ENCODE results near the gene PLPP7. TPM values are rescaled to one million over a fixed set of nuclear protein-coding genes. Genes with fewer than 3 reads are reported as not detected.

The PLPP7 gene
- total RNA-seq, 1 donor from 2014 or later = 5.5 TPM

DNA sequence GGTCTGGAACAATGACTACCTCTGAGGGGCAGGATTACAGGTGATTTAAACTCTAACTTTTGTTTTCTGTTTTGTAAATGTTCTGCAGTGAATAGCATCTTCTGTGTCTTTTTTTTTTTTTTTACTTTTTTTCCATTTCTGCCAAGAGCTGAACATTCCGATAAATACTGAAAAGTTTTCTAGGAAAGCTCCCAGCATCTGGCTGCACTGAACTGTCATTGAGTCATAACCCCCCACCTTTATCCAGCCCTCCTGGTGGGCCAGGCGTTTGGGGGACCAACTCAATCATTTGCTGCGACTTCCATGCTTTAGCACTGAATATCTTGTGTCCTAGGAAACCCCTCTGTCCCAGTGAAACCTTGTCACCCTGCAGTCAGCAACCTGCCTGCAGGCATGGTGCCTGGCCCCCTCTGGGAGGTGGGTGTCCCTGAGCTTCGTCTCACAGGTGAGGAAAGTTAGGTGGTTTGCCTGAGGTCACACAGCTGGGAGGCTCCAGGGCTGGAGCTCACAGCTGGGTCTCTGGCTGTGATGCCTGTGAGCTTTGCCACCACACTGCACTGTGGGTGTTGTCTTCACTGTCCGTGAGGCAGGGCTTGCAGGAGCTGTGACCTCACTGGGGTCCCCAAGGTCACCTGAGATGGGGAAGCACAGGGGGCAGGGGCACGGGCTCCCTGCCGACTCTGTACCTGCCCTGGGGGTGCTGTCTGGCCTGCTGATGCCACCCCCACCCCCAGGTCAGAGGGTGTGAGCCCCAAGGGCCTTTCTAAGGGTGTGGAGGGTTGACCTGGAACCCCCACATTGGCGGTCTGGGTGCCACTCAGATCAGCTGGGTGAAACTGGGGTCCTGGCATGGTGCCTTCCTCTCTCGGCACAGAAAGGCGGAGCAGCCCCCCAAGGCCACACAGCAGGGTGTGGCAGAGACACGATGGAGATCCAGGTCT, 14.1 kb downstream of the PLPP7 start:
- no peak for DNase-seq

DNA sequence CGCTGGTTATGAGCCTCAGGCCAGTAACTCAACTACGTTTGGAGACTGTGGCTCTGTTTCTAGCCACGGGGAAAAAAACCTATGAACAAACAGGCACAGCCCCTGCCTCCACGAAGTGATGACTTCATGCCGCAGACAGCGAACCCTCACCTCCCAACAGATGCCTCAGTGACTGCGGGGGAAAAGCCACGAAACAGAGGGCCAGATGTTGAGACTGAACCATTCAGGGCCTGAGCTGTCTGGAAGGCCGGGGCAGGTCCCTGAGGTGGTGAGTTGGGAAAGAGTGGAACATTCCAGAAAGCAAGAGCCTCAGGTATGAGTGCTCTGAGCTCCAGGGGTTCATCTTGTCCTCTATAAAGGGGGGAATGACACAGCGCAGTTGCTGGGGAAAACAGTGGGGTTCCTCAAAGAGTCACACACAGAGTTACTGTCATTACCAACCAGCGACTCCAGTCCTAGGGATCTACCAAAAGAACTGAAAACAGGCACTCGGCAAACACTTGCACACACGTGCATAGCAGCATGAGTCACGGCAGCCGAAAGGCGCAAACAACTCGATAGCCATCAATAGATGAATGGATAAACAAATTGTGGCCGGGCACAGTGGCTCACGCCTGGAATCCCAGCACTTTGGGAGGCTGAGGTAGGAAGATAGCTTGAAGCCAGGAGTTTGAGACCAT, 15.3 kb downstream of the PLPP7 start:
- no peak for DNase-seq

DNA sequence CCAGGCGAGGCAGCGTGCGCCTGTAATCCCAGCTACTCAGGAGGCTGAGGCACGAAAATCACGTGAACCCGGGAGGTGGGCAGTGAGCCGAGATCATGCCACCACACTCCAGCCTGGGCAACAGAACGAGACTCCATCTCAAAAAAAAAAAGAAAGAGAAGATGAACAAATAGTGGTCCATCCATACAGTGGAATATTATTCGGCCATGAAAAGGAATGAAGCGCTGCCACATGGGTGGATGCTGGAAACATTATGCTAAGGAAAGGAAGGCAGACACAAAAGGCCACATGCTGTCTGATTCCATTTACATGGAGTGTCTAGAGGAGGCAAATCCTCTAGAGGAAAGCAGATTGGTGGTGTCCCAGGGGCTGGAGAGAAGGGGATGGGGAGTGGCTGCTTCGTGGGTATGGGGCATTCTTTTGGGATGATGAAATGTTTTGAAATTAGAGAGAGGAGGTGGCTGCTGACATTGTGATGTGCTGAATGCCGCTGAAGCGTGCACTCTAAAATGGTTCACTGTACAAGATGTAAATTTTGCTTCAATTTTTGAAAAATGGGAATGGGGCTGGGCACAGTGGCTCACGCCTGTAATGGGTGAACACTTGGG, 17.0 kb downstream of the PLPP7 start:
- DNase-seq = no peak

DNA sequence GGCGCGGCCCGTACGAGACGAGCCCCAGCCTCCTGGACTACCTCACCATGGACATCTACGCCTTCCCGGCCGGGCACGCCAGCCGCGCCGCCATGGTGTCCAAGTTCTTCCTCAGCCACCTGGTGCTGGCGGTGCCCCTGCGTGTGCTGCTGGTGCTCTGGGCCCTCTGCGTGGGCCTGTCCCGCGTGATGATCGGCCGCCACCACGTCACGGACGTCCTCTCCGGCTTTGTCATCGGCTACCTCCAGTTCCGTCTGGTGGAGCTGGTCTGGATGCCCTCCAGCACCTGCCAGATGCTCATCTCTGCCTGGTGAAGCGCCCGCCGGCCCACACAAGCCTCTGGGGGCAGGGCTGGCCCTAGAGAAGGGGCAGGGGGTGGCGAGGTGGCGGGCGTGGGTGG, 18.5 kb downstream of the PLPP7 start:
- DNase-seq = no peak

GRCh38 chr9:131308452-131308851, 18.9 kb downstream of the PLPP7 start:
- no peak for DNase-seq

GRCh38 chr9:131308906-131309529, 19.5 kb downstream of the PLPP7 start:
- DNase-seq = no peak

DNA sequence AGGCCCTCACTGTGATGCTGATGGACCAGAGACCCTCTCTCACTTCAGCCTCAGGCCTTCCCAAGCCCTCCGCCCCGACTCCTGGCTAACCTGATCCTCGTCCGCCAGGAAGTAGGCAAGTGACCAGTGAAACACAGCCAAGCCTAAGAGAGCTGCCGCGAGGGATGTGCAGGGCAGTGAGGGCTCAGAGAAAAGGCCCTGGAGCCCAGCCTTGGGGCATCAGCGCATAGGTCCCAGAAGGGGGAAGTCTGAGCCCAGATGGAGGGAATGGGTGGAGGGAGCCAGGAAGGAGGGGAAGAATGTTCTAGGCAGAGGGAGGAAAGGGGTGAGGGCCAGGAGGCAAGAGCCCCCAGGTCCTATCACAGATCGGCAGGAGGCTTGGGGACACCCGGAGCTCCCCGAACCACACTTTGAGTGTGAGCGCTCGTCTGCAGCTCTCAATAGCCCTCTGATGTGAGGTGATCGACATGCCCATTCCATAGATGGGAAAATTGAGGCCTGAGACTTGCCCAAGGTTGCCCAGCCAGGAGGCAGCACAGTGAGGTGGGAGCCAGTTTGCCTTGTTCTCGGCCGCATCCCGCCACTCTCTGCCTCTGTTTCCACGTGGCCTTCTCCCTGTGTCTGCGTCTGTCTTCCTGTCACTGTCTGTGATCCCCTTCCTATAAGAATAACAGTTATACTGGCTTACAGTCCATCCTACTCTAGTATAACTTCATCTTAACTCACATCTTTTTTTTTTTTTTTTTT, 20.2 kb downstream of the PLPP7 start:
- no peak for DNase-seq

- no peak for DNase-seq
Observed at GRCh38 chr9:131310833-131311554, 21.5 kb downstream of the PLPP7 start.

- DNase-seq = no peak
Observed at GRCh38 chr9:131312246-131312645, 22.7 kb downstream of the PLPP7 start.

GRCh38 chr9:131312822-131313770, 23.6 kb downstream of the PLPP7 start:
- DNase-seq = no peak

DNA sequence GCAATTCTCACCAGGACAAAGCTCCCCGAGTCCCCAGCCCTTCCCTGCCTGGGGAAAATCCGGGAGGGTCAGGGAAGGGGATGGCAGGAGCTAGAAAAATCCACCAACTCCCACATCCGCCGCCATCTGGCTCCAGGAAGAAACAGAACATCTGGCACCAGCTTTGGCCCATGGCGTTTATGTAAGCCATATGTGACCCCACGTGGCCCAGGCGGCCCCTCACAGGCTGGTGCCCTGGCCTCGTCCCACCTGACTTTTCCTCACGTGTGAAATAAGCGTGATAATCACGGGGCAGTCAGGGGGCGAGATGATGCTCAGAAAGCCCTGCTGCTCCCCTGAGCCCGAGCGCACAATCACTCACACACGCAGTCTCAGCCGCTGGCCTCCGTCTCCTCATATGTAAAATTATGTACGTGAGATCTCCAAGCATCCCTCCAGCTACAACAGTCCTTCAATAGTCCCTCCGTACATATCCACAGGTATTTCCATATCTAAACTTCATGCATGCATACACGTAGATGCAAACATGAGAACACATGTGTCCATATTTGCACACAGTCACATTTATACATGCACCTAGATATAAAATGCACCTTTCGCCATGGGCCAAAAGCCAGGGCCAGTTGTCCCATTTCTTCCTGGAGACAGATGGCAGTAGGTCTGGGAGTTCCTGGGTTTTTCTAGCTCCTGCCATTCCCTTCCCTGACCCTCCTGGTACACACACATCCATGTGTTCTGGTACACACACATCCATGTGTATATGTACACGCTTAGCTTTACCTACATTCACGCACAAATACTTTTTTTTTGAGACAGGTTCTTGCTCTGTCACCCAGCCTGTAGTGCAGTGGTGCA, 28.9 kb downstream of the PLPP7 start:
- DNase-seq = no peak

DNA sequence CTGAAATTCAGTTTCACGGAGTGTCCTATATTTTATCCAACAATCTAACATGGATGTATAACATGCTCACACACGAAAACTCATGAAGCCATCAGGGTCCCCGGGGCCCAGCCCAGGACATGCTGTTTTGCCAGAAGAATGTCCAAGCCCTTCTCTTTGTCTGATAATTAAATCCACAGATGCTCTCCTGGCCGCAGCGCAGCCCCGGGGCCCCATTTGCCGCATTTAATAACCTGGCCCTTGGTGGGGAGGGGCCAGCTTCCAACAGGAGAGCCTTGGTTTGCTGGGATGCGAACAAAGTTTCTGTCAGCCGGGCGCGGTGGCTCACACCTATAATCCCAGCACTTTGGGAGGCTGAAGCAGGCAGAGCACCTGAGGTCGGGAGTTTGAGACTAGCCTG, 30.0 kb downstream of the PLPP7 start:
- no peak for DNase-seq

GRCh38 chr9:131320031-131320685, 30.6 kb downstream of the PLPP7 start:
- no peak for DNase-seq

DNA sequence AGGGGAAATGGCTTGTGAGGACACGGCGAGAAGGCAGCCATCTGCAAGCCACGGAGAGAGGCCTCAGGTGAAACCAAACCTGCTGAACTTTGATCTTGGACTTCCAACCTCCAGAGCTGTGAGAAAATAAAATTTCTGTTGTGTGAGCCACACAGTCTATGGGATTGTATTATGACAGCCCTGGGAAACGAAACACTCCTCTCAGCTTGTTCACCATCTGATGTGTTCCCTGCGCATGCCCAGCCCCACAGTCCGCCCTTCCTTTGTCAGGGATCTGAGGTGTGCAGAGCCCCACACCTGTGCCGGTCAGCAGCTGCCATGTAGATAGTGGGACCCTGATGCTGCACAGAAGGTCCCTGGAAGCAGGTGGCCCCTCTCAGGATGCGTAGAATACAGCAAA, 34.1 kb downstream of the PLPP7 start:
- DNase-seq = no peak

GRCh38 chr9:131324736-131325679, 35.5 kb downstream of the PLPP7 start:
- no peak for DNase-seq

DNA sequence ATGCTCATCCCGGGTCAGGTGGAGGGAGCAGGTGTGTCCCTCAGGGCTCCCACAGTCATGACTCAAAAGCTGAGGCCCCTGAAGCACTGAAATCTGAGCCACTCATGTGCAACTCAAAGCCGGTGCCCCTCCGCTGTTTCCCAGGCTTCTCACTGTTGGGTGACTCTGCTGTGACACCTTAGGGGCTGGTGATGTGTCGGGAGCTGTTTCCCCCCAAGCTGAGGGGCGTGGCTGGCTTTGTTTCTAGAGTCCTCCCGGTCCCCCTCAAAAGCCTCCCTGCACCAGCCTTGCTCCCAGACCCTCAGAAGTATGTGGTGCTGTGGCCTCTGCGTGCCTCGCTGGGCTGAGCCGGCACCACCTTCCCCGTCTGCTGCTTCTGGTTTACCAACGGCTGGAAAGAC, 39.7 kb downstream of the PLPP7 start:
- no peak for DNase-seq
